Right lobe of liver (tissue), 4 donors: ENCODE results near the gene FAM174C.

ENCODE experiments used
- CTCF ChIP-seq, 4 donors: fragments of 200-600 bp in 3 of 4; fragments of 450-650 bp in 1 of 4; IDR thresholded peaks; one replicate each; pipeline versions ENCODE4 v1.5.1 to v1.8.0; 2016 to 2022; ENCODE audit warnings: antibody characterized with exemption in 4 of 4, mild to moderate bottlenecking in 2 of 4
- POLR2A ChIP-seq: fragments of 450-650 bp; IDR thresholded peaks from one replicate; pipeline ENCODE4 v1.6.1; 2017; ENCODE audit warnings: antibody characterized with exemption, mild to moderate bottlenecking
- donor health status: DM: no; HTN: no; CAD: no.
- donor health status: DM: no; HTN: no; CAD: no.
- donor health status: DM: no; HTN: yes; CAD: no.

GRCh38 chr19:1260749-1261537 lies 14.4 kb upstream of the FAM174C start:
- no peak for TF ChIP-seq CTCF (IDR thresholded peaks at IDR 0.05)
- peak; percentile 74 for TF ChIP-seq POLR2A
